NCI-H2081 treated with DMSO at 0.1 percent for 48 hours (cell line): ENCODE measurements around the gene FOSB.

Experiments used
- DNase-seq: peaks from one replicate; lab custom pipeline; 2025; lab: John Stamatoyannopoulos, UW

Gene FOSB

DNA sequence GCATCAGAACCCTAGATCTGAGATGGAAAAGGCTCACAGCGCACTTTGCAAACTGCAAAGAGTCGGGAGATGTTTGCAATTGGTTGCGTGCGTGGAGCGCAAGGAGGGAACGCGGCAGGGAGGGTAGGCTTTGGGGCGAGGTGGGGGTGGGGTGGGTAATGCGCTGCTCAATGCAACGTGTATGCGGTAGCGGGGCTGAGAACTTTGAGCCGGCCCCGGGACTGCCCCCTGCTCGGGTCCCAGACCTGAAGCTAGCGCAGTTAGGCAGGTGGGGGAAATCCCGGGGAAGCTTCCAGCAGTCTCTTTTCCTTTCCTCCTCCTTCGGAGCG, 971 bp downstream of the FOSB start:
- DNase-seq: no peak

GRCh38 chr19:45469132-45469944, 1.5 kb downstream of the FOSB start:
- DNase-seq: peak; percentile 65

GRCh38 chr19:45469945-45470761, 2.4 kb downstream of the FOSB start:
- no peak for DNase-seq

GRCh38 chr19:45470762-45471081, 2.9 kb downstream of the FOSB start:
- DNase-seq: no peak

- no peak for DNase-seq
Observed at GRCh38 chr19:45471111-45471930, 3.5 kb downstream of the FOSB start.

- no peak for DNase-seq
Observed at GRCh38 chr19:45471931-45472562, 4.3 kb downstream of the FOSB start.

GRCh38 chr19:45472563-45473366, 5.0 kb downstream of the FOSB start:
- DNase-seq: no peak

- no peak for DNase-seq
Observed at GRCh38 chr19:45473367-45473681, 5.5 kb downstream of the FOSB start.

- DNase-seq: no peak
Observed at GRCh38 chr19:45473682-45474605, 6.1 kb downstream of the FOSB start.

DNA sequence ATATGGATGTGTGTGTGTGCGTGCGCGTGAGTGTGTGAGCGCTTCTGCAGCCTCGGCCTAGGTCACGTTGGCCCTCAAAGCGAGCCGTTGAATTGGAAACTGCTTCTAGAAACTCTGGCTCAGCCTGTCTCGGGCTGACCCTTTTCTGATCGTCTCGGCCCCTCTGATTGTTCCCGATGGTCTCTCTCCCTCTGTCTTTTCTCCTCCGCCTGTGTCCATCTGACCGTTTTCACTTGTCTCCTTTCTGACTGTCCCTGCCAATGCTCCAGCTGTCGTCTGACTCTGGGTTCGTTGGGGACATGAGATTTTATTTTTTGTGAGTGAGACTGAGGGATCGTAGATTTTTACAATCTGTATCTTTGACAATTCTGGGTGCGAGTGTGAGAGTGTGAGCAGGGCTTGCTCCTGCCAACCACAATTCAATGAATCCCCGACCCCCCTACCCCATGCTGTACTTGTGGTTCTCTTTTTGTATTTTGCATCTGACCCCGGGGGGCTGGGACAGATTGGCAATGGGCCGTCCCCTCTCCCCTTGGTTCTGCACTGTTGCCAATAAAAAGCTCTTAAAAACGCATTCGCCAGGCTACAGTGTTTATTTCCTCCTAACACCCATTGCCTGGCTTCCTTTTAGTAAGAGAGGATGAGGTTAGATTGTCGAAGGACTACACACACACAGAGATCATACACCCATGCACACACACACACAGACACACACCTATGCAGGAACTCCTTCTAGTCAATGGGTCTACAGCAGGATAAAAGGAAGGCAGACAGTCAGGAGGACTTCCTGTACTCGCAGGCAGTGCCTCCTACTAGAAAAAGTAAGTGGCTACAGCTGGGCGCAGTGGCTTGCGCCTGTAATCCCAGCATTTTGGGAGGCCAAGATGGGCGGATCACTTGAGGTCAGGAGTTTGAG, 7.1 kb downstream of the FOSB start:
- DNase-seq: no peak

DNA sequence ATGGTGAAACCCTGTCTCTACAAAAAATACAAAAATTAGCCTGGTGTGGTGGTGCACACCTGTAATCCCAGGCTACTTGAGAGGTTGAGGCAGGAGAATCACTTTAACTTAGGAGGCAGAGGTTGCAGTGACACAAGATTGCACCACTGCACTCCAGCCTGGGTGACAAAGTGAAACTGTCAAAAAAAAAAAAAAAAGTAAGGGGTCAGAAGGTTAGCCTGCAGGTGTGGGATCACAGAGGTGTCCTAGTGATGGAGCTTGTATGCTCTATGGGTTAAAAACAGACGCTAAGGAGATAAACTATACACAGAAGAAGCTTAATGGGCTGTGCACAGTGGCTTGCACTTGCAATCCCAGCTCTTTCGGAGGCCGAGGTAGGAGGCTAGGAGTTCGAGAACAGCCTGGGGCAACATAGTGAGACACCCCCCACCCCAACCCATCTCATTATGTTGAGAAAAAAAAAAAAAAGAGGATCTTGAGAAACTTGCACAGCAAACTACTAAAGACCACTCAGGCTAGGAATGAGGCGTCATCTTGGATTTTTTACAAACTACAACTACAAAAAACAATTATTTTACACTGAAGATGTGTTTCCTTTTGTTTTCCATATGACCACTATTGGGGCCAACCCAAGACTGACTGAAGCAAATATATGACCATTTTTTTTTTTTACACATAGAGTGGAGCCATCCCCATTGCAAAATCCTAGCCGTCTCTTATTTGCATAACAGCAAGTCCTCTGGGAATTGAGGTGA, 7.9 kb downstream of the FOSB start:
- no peak for DNase-seq

DNA sequence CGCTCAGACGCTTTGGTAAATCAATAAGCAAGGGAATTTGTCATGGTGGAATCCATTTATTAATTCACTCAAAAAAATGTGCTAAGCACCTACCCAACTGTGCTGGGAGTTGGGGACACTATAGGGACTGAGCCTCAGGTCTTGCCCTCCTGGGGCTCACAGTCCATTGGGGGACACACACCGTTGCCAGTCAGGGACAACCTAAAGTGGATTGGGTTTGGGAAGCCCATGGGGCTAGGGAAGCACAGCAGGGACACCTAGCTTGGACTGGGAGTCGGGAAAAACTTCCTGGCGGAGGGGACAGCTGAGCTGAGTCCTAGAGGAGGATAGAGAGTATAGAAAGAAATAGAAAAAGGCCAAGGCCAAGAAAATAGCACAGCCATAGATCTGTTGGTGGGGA, 8.5 kb downstream of the FOSB start:
- no peak for DNase-seq

DNA sequence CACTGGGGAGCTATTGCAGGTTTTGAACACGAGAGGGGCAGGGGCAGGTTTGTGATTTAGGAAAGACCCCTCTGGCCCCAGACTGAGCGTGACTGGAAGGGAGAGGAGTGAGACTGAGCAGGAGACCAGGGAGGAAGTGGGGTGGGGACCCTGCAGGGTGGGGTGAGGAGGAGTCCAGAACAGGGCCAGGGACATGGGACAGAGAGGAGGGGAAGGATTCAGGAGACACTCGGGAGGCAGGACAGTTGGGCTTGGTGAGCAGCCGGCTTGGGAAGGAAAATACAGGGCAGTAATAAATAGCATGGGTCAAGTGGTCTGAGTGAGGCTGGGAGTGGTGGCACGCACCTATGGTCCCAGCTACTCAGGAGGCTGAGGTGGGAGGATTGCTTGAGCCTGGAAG, 9.4 kb downstream of the FOSB start:
- no peak for DNase-seq

DNA sequence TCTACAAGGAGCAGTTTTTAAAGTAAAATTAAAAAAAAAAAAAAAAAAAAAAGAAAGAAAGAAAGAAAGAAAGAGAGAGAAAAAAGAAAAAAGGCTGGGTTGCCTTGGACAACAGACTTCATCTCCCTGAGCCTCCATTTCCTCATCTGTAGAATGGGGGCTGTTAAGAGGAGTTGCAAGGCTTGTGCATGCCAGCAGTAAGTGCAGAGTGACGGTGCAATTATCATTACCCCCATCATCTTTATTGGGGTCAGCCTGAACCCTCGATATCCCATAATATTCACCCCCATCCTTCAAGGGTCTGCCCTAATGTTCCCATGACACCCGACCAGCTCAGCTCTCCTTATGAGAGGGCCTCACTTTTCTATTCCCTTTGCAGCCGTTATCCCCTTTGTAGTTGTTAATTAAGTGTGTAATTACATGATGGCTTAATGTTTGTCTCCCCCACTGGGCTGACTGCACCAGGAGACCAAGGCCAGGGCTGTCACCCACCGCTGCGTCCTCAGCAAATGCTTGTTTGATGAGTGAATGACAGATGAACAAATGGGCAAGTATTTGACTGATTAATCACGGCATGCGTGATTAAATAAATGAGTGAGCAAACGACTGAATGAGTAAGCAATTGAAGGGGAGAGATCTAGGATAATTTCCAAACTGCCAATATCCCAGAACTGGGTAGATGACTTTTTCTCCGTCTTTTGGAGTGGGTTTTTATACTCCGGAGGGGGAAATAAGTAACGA, 10.1 kb downstream of the FOSB start:
- DNase-seq: no peak

DNA sequence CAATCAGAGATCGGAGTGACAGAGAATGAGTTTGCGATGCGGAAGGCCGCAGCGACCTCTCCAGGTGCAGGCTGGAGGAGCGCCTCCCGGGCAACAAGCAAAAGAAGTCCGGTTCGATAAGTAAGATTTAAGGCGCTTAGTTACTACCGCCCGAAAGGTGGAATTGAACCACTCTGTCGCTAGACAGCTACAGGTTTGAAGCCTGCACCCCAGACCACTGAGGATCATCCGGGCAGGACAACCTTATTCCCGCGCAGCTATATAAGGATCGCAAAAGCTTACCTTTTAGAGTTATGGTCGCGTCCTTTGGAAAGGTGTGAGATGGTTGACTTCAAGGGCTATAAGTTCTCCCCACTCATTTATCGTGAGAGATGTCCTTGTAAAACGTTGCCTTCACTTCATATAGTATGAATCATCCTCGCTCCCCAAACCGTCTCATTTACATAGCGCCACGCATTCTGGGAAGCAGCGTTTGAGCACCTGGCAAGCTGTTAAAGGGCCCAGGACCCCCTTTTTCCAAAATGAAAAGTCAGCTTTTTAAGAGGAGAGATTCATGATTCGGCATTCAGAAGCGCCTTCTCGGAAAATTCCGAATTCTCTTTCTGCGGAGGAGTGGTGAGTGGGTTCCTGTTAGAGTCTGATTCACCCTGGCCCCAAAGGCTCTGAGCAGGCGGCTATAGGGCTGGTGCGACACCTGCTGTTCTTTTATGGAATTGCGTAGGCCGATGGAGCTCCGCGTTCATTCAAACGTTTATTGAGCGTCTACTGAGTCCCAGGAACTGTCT, 10.8 kb downstream of the FOSB start:
- peak; percentile 81 for DNase-seq

GRCh38 chr19:45483033-45483432, 15.2 kb downstream of the FOSB start:
- no peak for DNase-seq

DNA sequence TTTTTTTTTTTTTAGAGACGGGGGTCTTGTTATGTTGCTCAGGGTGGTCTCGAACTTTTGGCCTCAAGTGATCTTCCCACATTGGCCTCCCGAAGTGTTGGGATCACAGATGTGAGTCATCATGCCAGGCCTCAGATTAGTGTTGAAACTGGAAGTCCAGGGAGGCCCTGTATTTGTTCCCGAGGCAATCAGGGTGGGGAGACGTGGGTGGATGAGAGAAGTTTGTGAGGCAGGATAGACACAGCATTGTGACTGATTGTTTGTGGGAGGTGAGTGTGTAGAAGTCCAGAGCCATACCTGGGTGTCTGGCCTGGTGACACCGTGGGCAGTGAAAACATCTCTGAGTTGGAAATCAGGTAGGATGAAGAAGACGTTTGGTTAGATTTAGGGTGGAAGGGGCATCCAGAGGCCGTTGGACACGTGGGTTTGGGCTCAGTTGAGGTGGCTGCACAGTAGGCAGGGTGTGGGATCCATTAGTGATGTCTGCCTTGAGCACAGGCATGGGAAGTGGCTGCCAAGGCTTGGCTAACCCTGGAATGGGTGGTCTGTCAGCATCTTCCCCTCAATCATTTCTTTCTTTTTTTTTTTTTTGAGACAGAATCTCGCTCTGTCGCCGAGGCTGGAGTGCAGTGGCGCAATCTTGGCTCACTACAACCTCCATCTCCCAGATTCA, 16.6 kb downstream of the FOSB start:
- no peak for DNase-seq
